Body of pancreas (tissue), 4 donors: Measurements from ENCODE around the gene GGCT. TPM values are rescaled to one million over a fixed set of nuclear protein-coding genes. Genes with fewer than 3 reads are reported as not detected.
"Not testable (repeated sequence)": the region's sequence is repeated elsewhere in the genome, so short reads cannot be mapped to it uniquely, and the experiment has no call there.

Experiments
- ATAC-seq: fragments of 150-250 bp; one replicate; pipeline ENCODE4 v1.9.1; 2016
- DNase-seq, 4 donors: peaks; one replicate each; pipeline ENCODE4 v3.0.0-alpha.2; 2019
- H3K27ac ChIP-seq, 4 donors: fragments of 200-600 bp; sonication (generic); 1 replicate in 3 of 4; 2 replicates in 1 of 4; pipeline versions ENCODE4 v1.5.1 to v1.6.1; 2016 to 2019; ENCODE audit warnings: mild to moderate bottlenecking in 1 of 4, mixed read lengths in 1 of 4, moderate library complexity in 1 of 4
- H3K27me3 ChIP-seq, 2 donors: fragments of 200-600 bp; sonication (generic); one replicate each; pipeline ENCODE4 v1.6.0; 2016; ENCODE audit warnings: mild to moderate bottlenecking in 1 of 2
- H3K36me3 ChIP-seq, 2 donors: fragments of 200-600 bp; sonication (generic); replicated peaks in 1 of 2; 2 replicates each; pipeline ENCODE4 v1.5.1; 2016; ENCODE audit warnings: low read depth in 2 of 2; ENCODE audit not compliant: insufficient read depth in 1 of 2
- H3K4me1 ChIP-seq: fragments of 200-600 bp; sonication (generic); one replicate; pipeline ENCODE4 v1.6.0; 2016
- H3K4me3 ChIP-seq, 2 donors: fragments of 200-600 bp; sonication (generic); 1 replicate in 1 of 2; 2 replicates in 1 of 2; pipeline ENCODE4 v1.5.1; 2016 to 2019
- H3K9me3 ChIP-seq, 3 donors: fragments of 200-600 bp; sonication (generic); 1 replicate in 2 of 3; 2 replicates in 1 of 3; pipeline ENCODE4 v1.5.1; 2016
- POLR2A ChIP-seq, 3 donors: fragments of 450-650 bp; IDR thresholded peaks; one replicate each; pipeline ENCODE4 v1.6.1; 2016; ENCODE audit warnings: antibody characterized with exemption in 3 of 3, mild to moderate bottlenecking in 2 of 3
- WGBS, 2 donors: methylation state at CpG; one replicate each; pipeline ENCODE4 v1.1.5; 2017; 5-methylcytosine and 5-hydroxymethylcytosine counted together
- intact Hi-C: fragments of 100-400 bp; cut with DNase I; formaldehyde crosslinking; loops from one replicate; pipeline ENCODE4 v1.15.1; 2023
- total RNA-seq, 2 donors: library from RNA; depleted of rRNA; stranded (reverse); fragments of >200 nt; gene quantifications; one replicate each; pipeline ENCODE4 v1.1.0, GENCODE V29; 2016
- TF ChIP-seq, protein P1 (sequence below), 7 experiments: fragments of 450-650 bp in 4 of 7; fragments of 200-600 bp in 3 of 7; sonication (generic) in 3 of 7; IDR thresholded peaks; one replicate each; pipeline ENCODE4 v1.5.1; 2016 to 2019; ENCODE audit warnings: antibody characterized with exemption in 7 of 7

Gene GGCT
- total RNA-seq, 2 donors from 2014 or later, result 13.5 to 42.2 TPM

DNA sequence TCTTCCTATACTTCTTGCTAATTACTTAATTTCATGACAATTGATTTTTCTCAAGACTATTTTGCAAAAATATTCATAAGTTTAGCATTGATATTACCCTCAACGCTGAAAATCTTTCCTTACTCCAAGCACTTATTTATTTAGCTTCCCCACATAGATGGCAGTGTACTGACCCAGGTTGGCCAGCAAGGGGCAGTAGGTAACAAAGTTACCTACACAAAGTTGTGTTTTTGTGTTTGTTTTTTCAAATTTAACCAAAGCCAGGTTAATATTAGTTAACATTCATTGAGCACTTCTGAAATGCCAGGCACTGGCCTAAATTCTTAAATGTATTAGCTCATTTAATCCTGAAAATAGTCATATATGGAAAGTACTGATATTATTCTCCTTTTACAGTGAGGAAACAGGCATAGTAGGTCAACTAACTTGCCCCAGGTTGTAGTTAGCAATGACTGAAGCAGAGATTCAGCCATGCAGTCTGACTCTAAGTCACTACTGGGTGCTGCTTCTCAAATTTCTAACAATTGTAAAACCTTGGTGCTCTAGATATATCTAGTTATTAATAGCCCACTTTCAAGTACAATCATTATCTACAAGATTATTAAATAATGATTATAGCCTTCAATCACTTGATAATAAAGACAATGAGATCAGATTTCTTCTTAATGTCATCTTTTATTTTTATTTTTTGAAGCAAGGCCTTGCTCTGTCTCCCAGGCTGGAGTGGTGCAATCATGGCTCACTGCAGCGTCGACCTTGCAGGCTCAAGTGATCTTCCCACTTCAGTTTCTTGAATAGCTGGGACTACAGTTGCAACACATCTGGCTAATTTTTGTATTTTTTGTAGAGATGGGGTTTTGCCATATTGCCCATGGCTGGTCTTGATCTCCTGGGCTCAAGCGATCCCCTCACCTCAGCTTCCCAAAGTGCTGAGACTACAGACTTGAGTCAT lies 5.8 kb upstream of the GGCT start:
- 60 to 70% methylated on average over 4 of the region's 4 CpGs for WGBS, 2 donors
- H3K9me3 ChIP-seq, result no peaks in the 10 kb centered on the region
- DNase-seq, result peak; percentile 26 to 52 (median 32)
- H3K27me3 ChIP-seq, result no peaks in the 10 kb centered on the region
- TF ChIP-seq, protein P1, sequence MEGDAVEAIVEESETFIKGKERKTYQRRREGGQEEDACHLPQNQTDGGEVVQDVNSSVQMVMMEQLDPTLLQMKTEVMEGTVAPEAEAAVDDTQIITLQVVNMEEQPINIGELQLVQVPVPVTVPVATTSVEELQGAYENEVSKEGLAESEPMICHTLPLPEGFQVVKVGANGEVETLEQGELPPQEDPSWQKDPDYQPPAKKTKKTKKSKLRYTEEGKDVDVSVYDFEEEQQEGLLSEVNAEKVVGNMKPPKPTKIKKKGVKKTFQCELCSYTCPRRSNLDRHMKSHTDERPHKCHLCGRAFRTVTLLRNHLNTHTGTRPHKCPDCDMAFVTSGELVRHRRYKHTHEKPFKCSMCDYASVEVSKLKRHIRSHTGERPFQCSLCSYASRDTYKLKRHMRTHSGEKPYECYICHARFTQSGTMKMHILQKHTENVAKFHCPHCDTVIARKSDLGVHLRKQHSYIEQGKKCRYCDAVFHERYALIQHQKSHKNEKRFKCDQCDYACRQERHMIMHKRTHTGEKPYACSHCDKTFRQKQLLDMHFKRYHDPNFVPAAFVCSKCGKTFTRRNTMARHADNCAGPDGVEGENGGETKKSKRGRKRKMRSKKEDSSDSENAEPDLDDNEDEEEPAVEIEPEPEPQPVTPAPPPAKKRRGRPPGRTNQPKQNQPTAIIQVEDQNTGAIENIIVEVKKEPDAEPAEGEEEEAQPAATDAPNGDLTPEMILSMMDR (IDR thresholded peaks at IDR 0.05), result peak; percentile 65 to 86 (median 71)
- TF ChIP-seq POLR2A (IDR thresholded peaks at IDR 0.05), result no peak
- no peaks in the 10 kb centered on the region for H3K36me3 ChIP-seq
- H3K27ac ChIP-seq, result peak overlapping the region in 2 of 4 donors; percentile 15 to 16
- ATAC-seq, result peak; percentile 81
- H3K4me3 ChIP-seq, result no peak overlapping the region
- intact Hi-C loops, result no loop called here
- H3K4me1 ChIP-seq, result peaks cover 18% of the 10 kb centered on the region

DNA sequence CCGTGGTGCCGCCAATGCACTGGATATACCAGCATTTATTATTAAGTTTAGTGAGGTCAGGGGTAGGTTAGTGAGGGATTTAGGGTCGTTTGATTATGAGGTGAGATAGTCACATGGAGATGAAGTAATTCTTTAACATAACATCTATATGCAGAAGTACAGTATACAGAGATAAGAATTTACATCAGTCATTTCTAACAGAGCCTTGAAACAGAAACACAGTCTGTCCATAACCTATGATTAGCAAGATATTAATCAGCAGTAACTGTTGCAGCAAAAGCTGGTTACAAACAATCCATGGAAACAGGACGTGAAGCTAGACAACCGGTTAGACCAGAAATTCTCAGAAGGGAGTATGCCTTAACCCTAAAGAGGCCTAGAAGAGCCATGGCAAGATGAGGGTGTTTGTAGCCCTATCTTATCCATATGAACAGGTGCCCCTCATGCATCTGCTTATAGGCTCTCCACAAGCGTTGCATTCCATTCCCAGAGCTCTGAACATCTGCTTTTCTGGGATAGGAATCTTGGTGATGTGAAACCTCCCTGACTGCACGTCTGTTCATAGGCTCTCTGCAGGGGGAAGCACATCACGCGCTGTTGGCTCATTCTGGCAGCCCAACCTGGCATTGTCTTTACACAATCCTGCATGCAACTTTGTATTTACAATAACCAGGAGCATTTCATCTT lies 4.7 kb upstream of the GGCT start:
- Histone ChIP-seq H3K4me1 (peaks cover 21% of the 10 kb centered on the region), H3K27ac (peak overlapping the region in 3 of 4 donors; percentile 14 to 55 (median 15))
- H3K36me3 ChIP-seq, H3K4me3 ChIP-seq, H3K9me3 ChIP-seq, DNase-seq, intact Hi-C loops, H3K27me3 ChIP-seq, ATAC-seq: not testable (repeated sequence)
- 28 to 31% methylated on average over 9 of the region's 9 CpGs for WGBS, 2 donors

DNA sequence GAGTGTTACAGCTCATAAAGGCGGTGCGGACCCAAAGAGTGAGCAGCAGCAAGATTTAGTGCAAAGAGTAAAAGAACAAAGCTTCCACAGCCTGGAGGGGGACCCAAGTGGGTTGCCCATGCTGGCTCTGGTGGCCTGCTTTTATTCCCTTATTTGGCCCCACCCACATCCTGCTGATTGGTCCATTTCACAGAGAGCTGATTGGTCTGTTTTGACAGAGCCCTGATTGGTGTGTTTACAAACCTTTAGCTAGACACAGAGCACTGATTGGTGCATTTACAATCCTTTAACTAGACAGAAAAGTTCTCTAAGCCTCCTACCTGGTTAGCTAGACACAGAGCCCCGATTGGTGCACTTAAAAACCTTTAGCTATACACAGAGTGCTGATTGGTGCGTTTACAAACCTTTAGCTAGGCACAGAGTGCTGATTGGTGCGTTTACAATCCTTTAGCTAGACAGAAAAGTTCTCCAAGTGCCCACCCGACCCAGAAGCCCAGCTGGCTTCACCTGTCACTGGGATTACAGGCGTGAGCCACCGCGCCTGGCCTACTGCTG lies 2.8 kb upstream of the GGCT start:
- DNase-seq, H3K36me3 ChIP-seq, H3K27me3 ChIP-seq, intact Hi-C loops, H3K9me3 ChIP-seq, ATAC-seq, H3K27ac ChIP-seq, H3K4me3 ChIP-seq: not testable (repeated sequence)
- 83 to 89% methylated on average over 8 to 9 of the region's 9 CpGs for WGBS, 2 donors
- peaks cover 32% of the 10 kb centered on the region for H3K4me1 ChIP-seq

DNA sequence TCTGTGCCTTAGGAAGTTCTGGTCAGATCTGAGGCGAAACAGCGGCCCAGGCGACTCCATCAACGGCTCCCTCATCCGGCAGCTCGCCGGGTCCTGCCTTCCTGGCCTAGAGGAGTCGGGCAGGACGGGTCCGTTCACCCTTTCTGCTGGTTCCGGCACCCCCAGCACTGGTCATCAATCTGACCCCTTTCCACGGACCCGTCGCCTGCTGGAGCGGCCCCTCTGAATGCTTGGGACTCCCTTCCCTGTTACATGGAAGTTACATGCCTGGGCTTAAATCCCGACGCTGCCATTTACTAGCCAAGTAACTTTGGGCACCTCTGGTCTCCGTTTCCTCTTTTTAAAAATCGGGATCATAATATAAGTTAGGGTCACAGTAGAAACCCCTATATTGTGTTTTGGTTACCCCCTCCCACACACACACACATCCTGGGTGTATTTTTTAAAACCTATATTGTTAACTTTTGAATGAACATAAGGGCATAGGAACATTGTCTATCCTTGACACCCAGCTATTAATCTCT lies 607 bp upstream of the GGCT start:
- H3K9me3 ChIP-seq, result no peaks in the 10 kb centered on the region
- WGBS, 2 donors, result 3 to 8% methylated on average over 15 to 19 of the region's 19 CpGs
- no peaks in the 10 kb centered on the region for H3K27me3 ChIP-seq
- no peaks in the 10 kb centered on the region for H3K36me3 ChIP-seq
- intact Hi-C loops, result no loop called here
- peak overlapping the region; percentile 21 to 75 for H3K4me3 ChIP-seq
- H3K27ac ChIP-seq, result peak overlapping the region; percentile 65 to 83 (median 78)
- ATAC-seq (peak; percentile 33), DNase-seq (no peak)
- peaks cover 39% of the 10 kb centered on the region for H3K4me1 ChIP-seq
- no peak for TF ChIP-seq POLR2A (IDR thresholded peaks at IDR 0.05)
- TF ChIP-seq, protein P1 (IDR thresholded peaks at IDR 0.05), result no peak

DNA sequence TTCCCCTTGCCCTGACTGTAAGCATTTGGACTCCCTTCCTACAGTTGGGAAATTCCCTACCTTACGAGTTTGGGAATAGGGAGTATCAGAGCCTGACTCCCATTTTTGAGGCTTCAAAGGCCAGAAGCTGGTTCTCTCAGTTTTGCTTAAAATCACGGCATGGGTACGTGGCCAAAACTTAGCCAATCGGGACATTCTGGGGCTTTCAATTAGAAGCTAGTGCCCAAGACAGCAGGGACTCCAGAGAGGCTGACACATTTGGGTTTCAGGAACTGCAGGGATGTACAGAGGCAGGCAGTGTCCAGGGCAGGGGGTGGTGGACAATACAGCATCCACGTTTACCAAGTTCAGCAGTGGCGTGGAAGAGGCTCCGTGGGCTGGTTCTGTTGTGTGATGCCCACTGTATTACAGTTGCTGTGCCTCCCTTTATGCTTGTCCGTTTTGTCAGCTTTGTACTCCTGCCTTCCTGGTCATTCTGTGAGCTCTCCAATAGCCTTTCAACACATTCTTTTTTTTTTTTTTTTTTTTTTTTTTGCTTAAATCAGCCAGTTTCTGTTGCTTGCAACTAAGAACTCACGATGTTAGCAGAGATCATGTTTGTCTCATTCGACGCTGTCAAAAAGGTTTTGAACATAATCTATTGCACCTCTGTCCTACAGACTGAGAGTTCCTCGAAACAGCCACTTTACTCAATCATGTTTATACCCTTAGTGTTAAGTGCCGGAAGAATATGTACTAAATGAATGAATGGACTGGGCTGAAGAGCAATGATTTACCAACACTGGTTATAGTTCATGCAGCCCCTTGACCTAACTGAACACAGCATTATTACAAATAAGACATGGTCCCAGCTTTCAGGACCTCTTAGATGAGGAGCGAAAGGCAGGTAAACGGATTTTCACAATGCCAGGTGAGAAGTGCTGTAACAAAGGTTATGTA lies 1.1 kb downstream of the GGCT start:
- 33 to 37% methylated on average over 15 of the region's 15 CpGs for WGBS, 2 donors
- Histone ChIP-seq H3K4me1 (peaks cover 28% of the 10 kb centered on the region), H3K27me3 (no peaks in the 10 kb centered on the region), H3K4me3 (peak overlapping the region; percentile 21 to 75), H3K9me3 (no peaks in the 10 kb centered on the region), H3K27ac (peak overlapping the region; percentile 68 to 83 (median 78)), H3K36me3 (no peaks in the 10 kb centered on the region)
- DNase-seq (no peak), ATAC-seq (no peak)
- intact Hi-C loops, result no loop called here
- TF ChIP-seq, protein P1 (IDR thresholded peaks at IDR 0.05), result no peak
- no peak for TF ChIP-seq POLR2A (IDR thresholded peaks at IDR 0.05)
